Measurements from ENCODE around the gene LAMA2. TPM values are rescaled to one million over a fixed set of nuclear protein-coding genes. Genes with fewer than 3 reads are reported as not detected.
A peak's percentile ranks its signal among the peaks of the same experiment; 100 is the strongest.

Gene LAMA2
- total RNA-seq, 1 donor from 2014 or later: 0.27 TPM

DNA sequence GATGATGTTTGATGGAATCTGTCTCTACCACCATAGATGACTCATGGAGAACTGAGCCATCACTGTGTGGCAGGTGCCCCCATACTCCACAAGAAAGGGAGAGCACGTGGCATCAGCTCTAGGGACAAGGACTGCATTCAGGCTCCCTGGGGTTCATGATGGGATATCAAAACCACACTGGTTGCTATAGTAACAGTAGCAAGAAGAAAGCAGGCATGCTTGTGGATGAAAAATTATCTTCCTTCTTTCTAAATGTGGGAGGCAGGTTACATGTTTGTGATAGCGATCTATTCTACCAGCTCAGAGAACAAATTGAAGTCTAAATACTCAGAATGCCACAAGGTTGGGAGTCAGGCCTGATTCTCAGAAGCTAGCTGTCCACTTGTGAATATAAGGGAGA is 602.8 kb downstream of the LAMA2 start:
- Mint-ChIP-seq H3K36me3 (ENCODE audit: low read depth) (no peaks in the 10 kb centered on the region), H3K4me3 (no peak overlapping the region), H3K9me3 (no peaks in the 10 kb centered on the region), H3K27me3 (no peaks in the 10 kb centered on the region), H3K4me1 (peaks cover 19% of the 10 kb centered on the region), H3K27ac (no peak overlapping the region)
- TF ChIP-seq, protein P1, sequence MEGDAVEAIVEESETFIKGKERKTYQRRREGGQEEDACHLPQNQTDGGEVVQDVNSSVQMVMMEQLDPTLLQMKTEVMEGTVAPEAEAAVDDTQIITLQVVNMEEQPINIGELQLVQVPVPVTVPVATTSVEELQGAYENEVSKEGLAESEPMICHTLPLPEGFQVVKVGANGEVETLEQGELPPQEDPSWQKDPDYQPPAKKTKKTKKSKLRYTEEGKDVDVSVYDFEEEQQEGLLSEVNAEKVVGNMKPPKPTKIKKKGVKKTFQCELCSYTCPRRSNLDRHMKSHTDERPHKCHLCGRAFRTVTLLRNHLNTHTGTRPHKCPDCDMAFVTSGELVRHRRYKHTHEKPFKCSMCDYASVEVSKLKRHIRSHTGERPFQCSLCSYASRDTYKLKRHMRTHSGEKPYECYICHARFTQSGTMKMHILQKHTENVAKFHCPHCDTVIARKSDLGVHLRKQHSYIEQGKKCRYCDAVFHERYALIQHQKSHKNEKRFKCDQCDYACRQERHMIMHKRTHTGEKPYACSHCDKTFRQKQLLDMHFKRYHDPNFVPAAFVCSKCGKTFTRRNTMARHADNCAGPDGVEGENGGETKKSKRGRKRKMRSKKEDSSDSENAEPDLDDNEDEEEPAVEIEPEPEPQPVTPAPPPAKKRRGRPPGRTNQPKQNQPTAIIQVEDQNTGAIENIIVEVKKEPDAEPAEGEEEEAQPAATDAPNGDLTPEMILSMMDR (IDR thresholded peaks at IDR 0.05): no peak
- no peak for ATAC-seq (ENCODE audit: low read depth)
- ChIA-PET POLR2A (no interaction called here), CTCF (interaction anchor here (1.2 kb wide), 1 partner anchor 13 kb away, joined by 5 read pairs; no protein-coding TSS in a partner anchor)
- intact Hi-C loops (cut with micrococcal nuclease): no loop called here
- DNase-seq: no peak

DNA sequence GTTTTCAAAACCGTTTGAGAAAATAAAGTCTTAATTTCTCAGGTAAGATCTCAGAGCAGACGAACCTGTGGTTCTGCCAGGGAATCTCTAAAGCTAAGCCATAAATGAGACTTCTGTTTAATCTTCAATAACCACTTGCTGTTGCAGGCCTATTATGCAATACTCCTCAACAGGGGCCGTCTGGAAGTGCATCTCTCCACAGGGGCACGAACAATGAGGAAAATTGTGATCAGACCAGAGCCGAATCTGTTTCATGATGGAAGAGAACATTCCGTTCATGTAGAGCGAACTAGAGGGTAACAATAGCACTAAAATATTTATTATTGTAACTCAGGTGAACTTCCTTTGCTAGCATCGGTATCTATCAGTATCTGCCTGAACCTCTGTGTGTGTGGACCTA is 603.4 kb downstream of the LAMA2 start:
- DNase-seq: no peak
- Mint-ChIP-seq H3K36me3 (ENCODE audit: low read depth) (no peaks in the 10 kb centered on the region), H3K4me1 (peaks cover 25% of the 10 kb centered on the region), H3K9me3 (no peaks in the 10 kb centered on the region), H3K27ac (no peak overlapping the region), H3K27me3 (no peaks in the 10 kb centered on the region), H3K4me3 (no peak overlapping the region)
- no peak for ATAC-seq (ENCODE audit: low read depth)
- ChIA-PET POLR2A (no interaction called here), CTCF (no interaction called here)
- TF ChIP-seq, protein P1 (IDR thresholded peaks at IDR 0.05): no peak
- intact Hi-C loops (cut with micrococcal nuclease): no loop called here

DNA sequence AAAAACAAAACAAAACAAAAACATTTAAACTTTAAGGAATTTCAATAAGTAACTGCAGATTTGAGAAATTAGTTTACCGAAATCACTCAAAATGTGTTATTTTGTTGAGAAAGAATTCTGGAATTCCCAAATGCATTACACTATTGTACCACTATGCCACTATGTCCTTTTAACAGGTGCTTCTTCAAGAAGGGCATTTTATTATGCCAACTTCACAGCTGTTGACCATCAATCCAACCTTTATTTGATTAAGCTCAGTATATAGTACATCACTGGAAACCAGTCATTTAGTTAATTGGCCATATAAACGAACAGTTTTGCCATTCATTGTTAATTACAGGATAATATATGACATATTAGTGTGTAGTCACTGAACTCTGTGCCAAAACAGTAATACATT is 605.4 kb downstream of the LAMA2 start:
- Mint-ChIP-seq H3K9me3 (no peaks in the 10 kb centered on the region), H3K4me1 (peaks cover 28% of the 10 kb centered on the region), H3K27ac (no peak overlapping the region), H3K4me3 (no peak overlapping the region), H3K36me3 (ENCODE audit: low read depth) (no peaks in the 10 kb centered on the region), H3K27me3 (no peaks in the 10 kb centered on the region)
- intact Hi-C loops (cut with micrococcal nuclease): no loop called here
- TF ChIP-seq, protein P1 (IDR thresholded peaks at IDR 0.05): no peak
- DNase-seq (no peak), ATAC-seq (ENCODE audit: low read depth) (no peak)
- CTCF ChIA-PET: no interaction called here
- POLR2A ChIA-PET: no interaction called here

DNA sequence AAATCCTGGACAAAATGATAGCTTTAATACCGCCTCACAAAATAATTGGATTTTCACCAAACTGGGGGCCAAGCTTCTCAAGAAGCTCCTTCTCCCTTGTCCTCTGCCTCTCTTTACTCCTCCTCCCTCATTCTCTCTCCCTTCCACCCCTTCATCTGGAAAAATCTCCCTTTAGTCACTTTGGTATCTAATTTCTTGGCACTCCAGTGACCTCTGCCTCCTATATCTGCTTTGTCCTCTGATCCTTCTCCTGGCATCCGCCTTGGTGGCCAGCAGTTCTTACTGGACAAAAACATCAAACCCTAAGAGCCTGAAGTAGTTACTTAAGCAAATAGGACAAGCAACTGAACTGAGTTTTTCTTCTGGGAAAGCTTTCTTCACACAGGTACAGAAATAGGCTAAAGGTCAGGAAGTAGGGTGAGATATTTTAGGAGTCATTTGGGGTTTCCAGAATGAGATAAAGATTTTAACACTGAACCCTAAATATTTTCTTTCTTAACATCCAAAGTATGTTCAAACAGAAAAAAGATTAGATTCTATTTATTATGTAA is 606.4 kb downstream of the LAMA2 start:
- no peaks in the 10 kb centered on the region for H3K27me3 Mint-ChIP-seq
- CTCF ChIA-PET: interaction anchor here (0.6 to 3.5 kb wide), 2 partner anchors 11 to 13 kb away, joined by 3 to 26 read pairs; no protein-coding TSS in a partner anchor
- H3K27ac Mint-ChIP-seq: peak overlapping the region; percentile 97

DNA sequence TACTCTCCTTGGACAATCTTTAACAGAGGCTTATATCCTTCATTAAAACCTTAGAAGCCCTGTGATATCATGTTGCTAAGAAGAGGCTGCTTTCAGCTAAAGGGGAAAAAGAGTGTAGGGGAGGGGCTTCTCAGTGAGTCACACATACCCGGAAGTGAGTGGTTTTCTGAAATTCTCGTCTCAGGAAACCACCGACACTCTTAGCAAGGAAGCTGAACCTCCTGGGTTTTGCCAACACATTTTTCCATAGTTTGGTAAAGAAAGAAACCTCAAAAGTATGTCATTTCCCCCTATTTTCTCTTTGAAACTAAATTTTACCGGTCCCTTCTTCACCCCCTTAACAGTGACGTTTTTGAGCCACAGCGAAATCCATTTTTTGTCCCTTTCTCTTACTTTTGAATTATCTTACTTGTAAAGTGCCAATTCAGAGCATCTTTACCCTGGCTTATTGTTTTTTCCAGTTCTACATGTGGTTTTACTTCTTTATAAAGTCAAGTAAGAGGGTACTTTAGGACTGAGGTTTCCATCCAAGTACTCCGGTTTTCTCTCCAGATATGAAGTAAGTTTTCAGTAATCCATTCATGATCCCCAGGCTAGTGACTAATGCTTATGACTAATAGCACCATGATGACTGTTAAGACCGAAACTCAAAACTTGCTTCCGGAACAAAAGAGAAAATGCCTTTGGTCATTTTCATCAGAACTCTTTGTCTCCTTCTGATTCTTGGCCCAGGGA is 607.8 kb downstream of the LAMA2 start:
- DNase-seq (no peak), ATAC-seq (ENCODE audit: low read depth) (peak; percentile 88)
- peak overlapping the region; percentile 97 for H3K27ac Mint-ChIP-seq
- peak overlapping the region; percentile 82 for H3K4me3 Mint-ChIP-seq
- H3K9me3 Mint-ChIP-seq: no peaks in the 10 kb centered on the region
- TF ChIP-seq, protein P1 (IDR thresholded peaks at IDR 0.05): no peak
- no peaks in the 10 kb centered on the region for H3K27me3 Mint-ChIP-seq
- CTCF ChIA-PET: interaction anchor here (3.5 kb wide), 1 partner anchor 9 kb away, joined by 26 read pairs; no protein-coding TSS in a partner anchor
- POLR2A ChIA-PET: interaction anchor here (0.5 to 1.2 kb wide), 3 partner anchors 9 to 529 kb away, joined by 3 to 7 read pairs (median 5); no protein-coding TSS in a partner anchor
- no peaks in the 10 kb centered on the region for H3K36me3 Mint-ChIP-seq (ENCODE audit: low read depth)
- intact Hi-C loops (cut with micrococcal nuclease): loop anchor here (1.0 to 10.0 kb wide), 10 partner anchors 98 to 1647 kb away; partner anchors contain the start of genes AKAP7 and EPB41L2
- peaks cover 28% of the 10 kb centered on the region for H3K4me1 Mint-ChIP-seq

More for the DNA sequence above, 606.4 kb downstream of the LAMA2 start:
- H3K4me1 Mint-ChIP-seq: peaks cover 28% of the 10 kb centered on the region
- POLR2A ChIA-PET: no interaction called here
- ATAC-seq (ENCODE audit: low read depth) (no peak), DNase-seq (no peak)
- TF ChIP-seq, protein P1 (IDR thresholded peaks at IDR 0.05): no peak
- no peaks in the 10 kb centered on the region for H3K9me3 Mint-ChIP-seq
- H3K4me3 Mint-ChIP-seq: no peak overlapping the region
- H3K36me3 Mint-ChIP-seq (ENCODE audit: low read depth): no peaks in the 10 kb centered on the region
- intact Hi-C loops (cut with micrococcal nuclease): no loop called here
